ENCODE data around the gene DNAJB2.

Gene DNAJB2

DNA sequence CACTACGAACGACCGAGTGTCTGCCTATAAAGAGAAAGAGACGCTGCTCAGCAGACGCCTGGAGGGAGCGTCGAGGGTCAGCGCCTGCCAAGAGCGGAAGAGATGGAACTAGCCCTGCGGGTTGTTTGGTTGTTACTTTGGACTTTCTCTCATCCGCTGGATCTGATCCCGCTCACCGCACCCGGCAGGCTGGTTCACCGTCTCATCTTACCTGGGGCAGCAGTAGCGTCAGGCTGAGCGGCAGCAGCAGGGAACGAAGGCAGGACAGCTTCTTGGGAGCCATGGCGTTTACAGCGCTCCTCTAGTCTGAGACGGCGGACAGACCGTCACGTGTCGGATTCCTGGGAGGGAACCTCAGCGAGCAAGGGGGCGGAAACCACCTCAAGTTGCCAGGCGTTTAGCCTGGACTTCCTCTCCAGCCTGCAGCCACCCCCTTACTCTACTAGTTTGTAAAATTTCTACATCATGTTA is 35.8 kb upstream of the DNAJB2 start:
- H2AFZ ChIP-seq (ENCODE audit: low read depth, low read length): no peak overlapping the region
- H3K4me2 ChIP-seq (ENCODE audit: insufficient read depth, low read length): no peak overlapping the region
- no peak for DNase-seq
- H3K9me3 ChIP-seq (ENCODE audit: insufficient read depth, low read length, severe bottlenecking): no peaks in the 10 kb centered on the region
- H3K36me3 ChIP-seq (ENCODE audit: insufficient read depth, low read length): peaks cover 4% of the 10 kb centered on the region
- TF ChIP-seq EZH2 (IDR thresholded peaks at IDR 0.05; ENCODE audit: borderline replicate concordance, low read depth, low read length, severe bottlenecking) (no peak), CTCF (IDR thresholded peaks at IDR 0.05; ENCODE audit: borderline replicate concordance, extremely low read depth, low read length, poor library complexity, severe bottlenecking) (no peak)
- ATAC-seq (ENCODE audit: insufficient read depth, low read depth): no peak
- no peak overlapping the region for H3K9ac ChIP-seq (ENCODE audit: low read depth, low read length)
- H3K27ac ChIP-seq (ENCODE audit: low read length): no peak overlapping the region
- H3K27me3 ChIP-seq (ENCODE audit: insufficient read depth, low read length, poor library complexity): no peaks in the 10 kb centered on the region
- peaks cover 38% of the 10 kb centered on the region for H3K4me1 ChIP-seq (ENCODE audit: insufficient read depth, low read length)
- H4K20me1 ChIP-seq (ENCODE audit: insufficient read depth, low read length): peaks cover 15% of the 10 kb centered on the region
- H3K4me3 ChIP-seq (ENCODE audit: low read depth in 1 of 2, low read length in 2 of 2): no peak overlapping the region
- peaks cover 14% of the 10 kb centered on the region for H3K79me2 ChIP-seq (ENCODE audit: insufficient read depth, low read length)

GRCh38 chr2:219244789-219245147 is 34.4 kb upstream of the DNAJB2 start:
- peaks cover 14% of the 10 kb centered on the region for H3K79me2 ChIP-seq (ENCODE audit: insufficient read depth, low read length)
- H3K36me3 ChIP-seq (ENCODE audit: insufficient read depth, low read length): peaks cover 6% of the 10 kb centered on the region
- H2AFZ ChIP-seq (ENCODE audit: low read depth, low read length): peak overlapping the region; percentile 94
- H4K20me1 ChIP-seq (ENCODE audit: insufficient read depth, low read length): peaks cover 28% of the 10 kb centered on the region
- DNase-seq: no peak
- H3K9ac ChIP-seq (ENCODE audit: low read depth, low read length): peak overlapping the region; percentile 90
- H3K27ac ChIP-seq (ENCODE audit: low read length): peak overlapping the region; percentile 93
- no peak for TF ChIP-seq EZH2 (IDR thresholded peaks at IDR 0.05; ENCODE audit: borderline replicate concordance, low read depth, low read length, severe bottlenecking)
- TF ChIP-seq CTCF (IDR thresholded peaks at IDR 0.05; ENCODE audit: borderline replicate concordance, extremely low read depth, low read length, poor library complexity, severe bottlenecking): no peak
- H3K4me1 ChIP-seq (ENCODE audit: insufficient read depth, low read length): peaks cover 51% of the 10 kb centered on the region
- no peaks in the 10 kb centered on the region for H3K9me3 ChIP-seq (ENCODE audit: insufficient read depth, low read length, severe bottlenecking)
- H3K27me3 ChIP-seq (ENCODE audit: insufficient read depth, low read length, poor library complexity): no peaks in the 10 kb centered on the region
- peak overlapping the region; percentile 84 for H3K4me2 ChIP-seq (ENCODE audit: insufficient read depth, low read length)
- peak overlapping the region; percentile 87 for H3K4me3 ChIP-seq (ENCODE audit: low read depth in 1 of 2, low read length in 2 of 2)
- no peak for ATAC-seq (ENCODE audit: insufficient read depth, low read depth)

GRCh38 chr2:219245148-219245898 is 33.8 kb upstream of the DNAJB2 start, which contains the start of the genes GLB1L and STK16:
Gene GLB1L (minus strand): TSS chr2:219245444. CDS start chr2:219243573, 1,871 bp downstream.
Gene STK16 (plus strand): TSS chr2:219245479. CDS start chr2:219246000, 521 bp downstream.
- Histone ChIP-seq H3K27ac (ENCODE audit: low read length) (peak within 1 kb of the TSS; percentile 93), H3K9ac (ENCODE audit: low read depth, low read length) (peak within 1 kb of the TSS; percentile 90), H3K36me3 (ENCODE audit: insufficient read depth, low read length) (peaks cover 6% of the 10 kb centered on the region), H2AFZ (ENCODE audit: low read depth, low read length) (peak within 1 kb of the TSS; percentile 94), H3K79me2 (ENCODE audit: insufficient read depth, low read length) (peaks cover 14% of the 10 kb centered on the region), H3K4me3 (ENCODE audit: low read depth in 1 of 2, low read length in 2 of 2) (peak within 1 kb of the TSS; percentile 87), H3K27me3 (ENCODE audit: insufficient read depth, low read length, poor library complexity) (no peaks in the 10 kb centered on the region), H3K4me1 (ENCODE audit: insufficient read depth, low read length) (peaks cover 53% of the 10 kb centered on the region), H3K4me2 (ENCODE audit: insufficient read depth, low read length) (peak within 1 kb of the TSS; percentile 84), H4K20me1 (ENCODE audit: insufficient read depth, low read length) (peaks cover 30% of the 10 kb centered on the region), H3K9me3 (ENCODE audit: insufficient read depth, low read length, severe bottlenecking) (no peaks in the 10 kb centered on the region)
- ATAC-seq (ENCODE audit: insufficient read depth, low read depth) (peak; percentile 75), DNase-seq (peak; percentile 87)
- TF ChIP-seq CTCF (IDR thresholded peaks at IDR 0.05; ENCODE audit: borderline replicate concordance, extremely low read depth, low read length, poor library complexity, severe bottlenecking) (no peak), EZH2 (IDR thresholded peaks at IDR 0.05; ENCODE audit: borderline replicate concordance, low read depth, low read length, severe bottlenecking) (no peak)

All from DND-41 (cell line).